Body of pancreas (tissue), 4 donors: ENCODE data around the gene IL6R.

Experiments
- POLR2A ChIP-seq, 3 donors: fragments of 450-650 bp; IDR thresholded peaks; one replicate each; pipeline ENCODE4 v1.6.1; 2016; ENCODE audit warnings: antibody characterized with exemption in 3 of 3, mild to moderate bottlenecking in 2 of 3
- TF ChIP-seq, protein P1 (sequence below), 7 experiments: fragments of 450-650 bp in 4 of 7; fragments of 200-600 bp in 3 of 7; sonication (generic) in 3 of 7; IDR thresholded peaks; one replicate each; pipeline ENCODE4 v1.5.1; 2016 to 2019; ENCODE audit warnings: antibody characterized with exemption in 7 of 7

- TF ChIP-seq, protein P1, sequence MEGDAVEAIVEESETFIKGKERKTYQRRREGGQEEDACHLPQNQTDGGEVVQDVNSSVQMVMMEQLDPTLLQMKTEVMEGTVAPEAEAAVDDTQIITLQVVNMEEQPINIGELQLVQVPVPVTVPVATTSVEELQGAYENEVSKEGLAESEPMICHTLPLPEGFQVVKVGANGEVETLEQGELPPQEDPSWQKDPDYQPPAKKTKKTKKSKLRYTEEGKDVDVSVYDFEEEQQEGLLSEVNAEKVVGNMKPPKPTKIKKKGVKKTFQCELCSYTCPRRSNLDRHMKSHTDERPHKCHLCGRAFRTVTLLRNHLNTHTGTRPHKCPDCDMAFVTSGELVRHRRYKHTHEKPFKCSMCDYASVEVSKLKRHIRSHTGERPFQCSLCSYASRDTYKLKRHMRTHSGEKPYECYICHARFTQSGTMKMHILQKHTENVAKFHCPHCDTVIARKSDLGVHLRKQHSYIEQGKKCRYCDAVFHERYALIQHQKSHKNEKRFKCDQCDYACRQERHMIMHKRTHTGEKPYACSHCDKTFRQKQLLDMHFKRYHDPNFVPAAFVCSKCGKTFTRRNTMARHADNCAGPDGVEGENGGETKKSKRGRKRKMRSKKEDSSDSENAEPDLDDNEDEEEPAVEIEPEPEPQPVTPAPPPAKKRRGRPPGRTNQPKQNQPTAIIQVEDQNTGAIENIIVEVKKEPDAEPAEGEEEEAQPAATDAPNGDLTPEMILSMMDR (IDR thresholded peaks at IDR 0.05) = no peak
- TF ChIP-seq POLR2A (IDR thresholded peaks at IDR 0.05) = no peak
Observed at GRCh38 chr1:154413177-154413783, 8.1 kb downstream of the IL6R start.
